ENCODE data around the gene LRRC32.
"Not testable (repeated sequence)": the region's sequence is repeated elsewhere in the genome, so short reads cannot be mapped to it uniquely, and the experiment has no call there.

The LRRC32 gene

DNA sequence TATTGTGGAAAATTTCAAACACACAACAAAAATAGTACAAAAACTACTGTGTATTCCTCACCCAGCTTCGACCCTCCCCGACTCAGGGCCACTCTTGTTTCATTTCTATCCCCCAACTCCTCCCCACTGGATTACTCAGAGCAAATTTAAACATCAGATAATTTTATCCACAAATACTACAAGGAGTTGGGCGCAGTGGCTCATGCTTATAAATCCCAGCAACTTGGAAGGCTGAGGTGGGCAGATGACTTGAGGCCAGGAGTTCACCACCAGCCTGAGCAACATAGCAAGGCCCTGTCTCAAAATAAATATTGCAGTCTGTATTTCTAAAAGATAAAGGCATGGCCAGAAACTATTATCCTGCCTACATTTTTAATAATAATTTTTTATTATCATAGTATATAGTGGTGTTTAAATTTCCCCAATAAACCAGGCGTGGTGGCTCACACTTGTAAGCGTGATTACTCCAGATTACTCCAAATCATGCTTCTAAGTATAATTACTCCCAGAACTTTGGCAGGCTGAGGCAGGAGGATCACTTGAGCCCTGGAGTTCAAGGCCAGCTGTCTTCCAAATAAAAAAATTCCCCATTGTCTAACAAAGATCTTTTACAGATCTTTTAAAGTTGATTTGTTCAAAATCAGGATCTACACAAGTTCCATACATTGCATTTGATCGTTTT lies 39.8 kb downstream of the LRRC32 start:
- no peak for DNase-seq

DNA sequence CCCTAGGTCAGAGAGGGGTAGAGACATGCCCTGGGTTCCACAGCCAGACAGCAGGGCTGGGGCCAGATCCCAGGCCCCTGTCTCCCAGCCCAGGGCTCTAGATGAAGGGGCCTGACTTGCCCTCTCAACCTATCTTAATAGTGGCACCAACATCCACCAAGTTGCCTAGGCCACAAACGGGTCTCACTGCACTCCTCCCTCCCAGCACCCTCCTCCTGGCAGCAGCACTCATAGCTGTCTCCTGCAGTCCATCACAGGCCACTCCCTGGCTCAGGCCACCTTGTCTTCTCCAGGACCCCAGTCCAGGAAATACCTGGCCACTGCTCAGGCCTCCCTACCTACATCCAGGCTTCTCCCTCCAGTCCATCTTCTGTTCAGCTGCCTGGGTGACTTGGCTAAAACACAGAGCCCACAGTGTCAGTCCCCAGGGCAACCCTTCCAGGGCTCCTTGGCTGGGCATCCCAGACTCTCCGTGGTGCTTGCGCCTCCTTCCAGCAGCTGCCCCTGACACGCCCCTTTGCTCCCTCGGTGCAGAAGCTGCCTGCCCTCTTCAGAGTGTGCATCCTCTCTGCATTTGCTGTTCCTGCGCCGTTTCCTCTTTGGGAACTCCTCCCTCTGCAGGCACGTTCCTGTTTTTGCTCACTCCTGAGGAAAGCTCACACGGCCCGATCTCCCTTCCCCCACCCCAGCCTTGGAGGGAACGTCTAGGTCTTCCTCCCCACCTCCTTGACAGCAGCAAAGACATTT lies 40.5 kb downstream of the LRRC32 start:
- peak in 1 of 58 donors; percentile 25 for DNase-seq

GRCh38 chr11:76629116-76629852 lies 41.3 kb downstream of the LRRC32 start:
- no peak for DNase-seq

GRCh38 chr11:76628408-76628947 lies 42.1 kb downstream of the LRRC32 start:
- DNase-seq, result no peak

DNA sequence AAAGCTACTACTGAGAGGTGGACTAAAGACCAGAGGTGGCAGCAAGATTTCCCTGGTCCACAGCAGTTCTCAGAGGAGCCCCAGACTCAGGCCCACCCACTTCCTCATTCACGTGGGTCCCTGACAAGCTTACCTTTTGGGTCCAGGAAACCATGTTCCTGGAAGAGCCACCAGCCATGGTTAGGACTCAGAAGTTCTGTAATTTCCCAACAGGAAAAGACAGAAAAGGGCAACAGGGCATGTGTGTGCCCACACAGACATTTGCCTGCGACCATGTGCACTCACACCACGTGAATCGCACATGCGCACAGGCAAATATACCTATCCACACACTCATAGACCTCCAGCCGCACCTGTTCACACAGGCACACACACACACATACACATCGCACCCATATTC lies 42.9 kb downstream of the LRRC32 start:
- DNase-seq, result no peak

DNA sequence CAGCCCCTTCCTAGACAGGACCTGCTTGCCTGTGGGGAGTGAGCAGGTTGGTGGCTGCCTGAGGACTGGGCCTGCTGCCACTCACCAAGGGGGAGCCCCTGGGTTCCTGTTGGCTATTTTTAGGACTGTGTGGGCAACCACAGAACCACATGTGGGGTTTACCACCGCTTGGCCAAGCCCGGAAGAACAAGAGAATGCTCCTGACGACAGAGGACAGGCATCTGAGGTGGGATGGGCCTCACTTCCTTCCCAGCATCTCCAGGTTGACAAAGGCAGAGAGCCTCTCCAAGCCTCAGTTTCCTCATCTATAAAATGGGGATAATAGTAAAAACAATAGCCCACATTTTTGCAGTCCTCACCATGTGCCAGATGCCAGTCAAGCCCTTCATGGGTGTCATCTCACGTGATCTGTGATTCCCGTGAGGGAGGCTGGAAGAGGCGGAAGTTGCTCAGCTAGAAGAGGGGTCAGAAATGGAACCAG lies 43.6 kb downstream of the LRRC32 start:
- DNase-seq, result no peak

DNA sequence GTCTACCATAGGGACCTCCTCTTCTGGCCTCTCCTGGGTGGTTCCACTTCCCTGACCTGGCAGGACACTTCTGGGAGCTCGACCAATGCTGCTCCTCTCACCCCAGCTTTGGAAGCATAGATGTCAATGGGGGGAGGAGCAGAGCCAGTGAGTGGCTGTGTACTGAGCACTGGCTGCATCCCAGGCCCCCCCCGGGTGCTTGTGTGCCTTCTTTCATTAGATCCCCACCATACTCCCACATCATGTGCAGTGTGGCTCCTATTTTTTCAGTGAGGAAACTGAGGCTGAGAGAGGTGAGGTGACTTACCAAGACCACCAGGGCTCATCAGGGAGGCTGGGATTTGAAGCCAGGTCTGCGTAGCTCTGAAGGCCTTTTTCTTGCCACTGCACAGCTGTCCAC lies 44.3 kb downstream of the LRRC32 start:
- no peak for DNase-seq

DNA sequence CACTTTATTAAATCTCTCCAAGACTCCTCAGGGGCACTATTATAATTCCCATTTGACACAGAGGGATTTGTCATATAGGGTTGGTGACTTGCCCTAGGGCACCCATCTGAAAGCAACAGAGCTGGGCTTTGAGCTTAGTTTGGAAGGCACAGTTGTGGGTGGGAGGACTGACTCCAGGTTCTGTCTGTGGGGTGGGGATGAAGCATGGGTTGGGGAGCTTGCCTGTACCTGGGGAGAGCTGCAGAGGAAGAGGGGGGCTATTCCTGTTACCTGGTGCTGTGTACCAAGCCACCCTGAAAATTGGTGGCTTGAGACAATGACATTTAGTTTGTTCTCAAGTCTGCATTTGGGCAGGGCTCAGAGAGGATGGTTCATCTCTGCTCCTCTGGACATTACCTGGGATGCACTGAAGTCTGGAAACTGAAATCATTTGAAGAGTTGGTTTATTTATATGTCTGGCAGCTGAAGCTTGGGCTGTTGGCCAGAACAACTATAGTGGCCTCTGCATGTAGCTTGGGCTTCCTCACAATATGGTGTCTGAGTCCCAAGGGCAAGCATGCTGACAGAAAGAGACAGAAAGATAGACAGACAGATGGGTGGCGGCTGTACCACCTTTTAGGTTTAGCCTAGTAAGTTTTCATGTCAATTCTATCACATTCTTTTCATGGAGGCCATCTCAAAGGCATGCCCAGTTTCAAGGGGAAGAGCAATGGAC lies 44.9 kb downstream of the LRRC32 start:
- no peak for DNase-seq

DNA sequence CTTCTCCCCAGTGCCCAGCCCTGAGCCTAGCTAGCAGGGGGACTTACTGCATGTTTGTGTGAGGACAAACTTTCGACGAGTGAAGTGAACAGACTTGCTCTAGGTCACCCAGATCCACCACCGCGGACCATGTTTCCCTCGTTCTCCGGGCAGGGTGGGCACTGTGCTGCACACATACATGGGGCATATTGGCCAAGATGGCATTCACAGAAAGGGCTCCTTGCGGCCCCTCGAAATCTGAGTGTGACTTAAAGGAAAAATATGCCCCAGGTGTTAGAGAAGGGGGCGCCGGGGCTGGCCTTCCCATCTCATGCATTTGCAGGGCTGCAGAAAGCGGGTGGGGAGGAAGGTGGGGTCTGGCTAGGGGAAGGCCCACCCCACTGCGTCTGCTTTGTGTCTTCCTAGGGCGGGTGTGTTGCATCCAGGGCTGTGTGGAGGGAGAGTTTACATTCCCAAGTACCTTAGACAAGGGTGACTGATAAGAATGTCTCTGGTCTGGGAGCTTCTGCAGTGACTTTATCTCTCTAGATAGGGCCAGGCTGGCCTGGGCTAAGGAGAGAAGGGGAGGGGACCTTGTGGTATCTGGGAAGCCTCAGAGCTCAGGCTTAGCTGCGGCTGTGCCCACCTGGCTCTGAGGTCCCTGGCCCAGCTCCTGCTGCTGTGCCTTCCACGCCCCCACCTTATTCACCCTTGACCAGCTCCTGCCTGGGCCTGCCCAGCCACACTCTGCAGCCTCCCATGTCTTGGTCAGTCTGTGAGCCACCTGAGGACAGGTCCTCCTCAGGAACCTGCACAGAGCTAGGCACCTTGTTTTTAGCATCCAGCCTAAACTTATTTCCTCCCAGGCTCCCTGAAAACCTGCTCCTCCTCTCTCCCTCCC lies 45.8 kb downstream of the LRRC32 start:
- DNase-seq, result no peak

GRCh38 chr11:76623884-76624419 lies 46.6 kb downstream of the LRRC32 start:
- DNase-seq, result no peak

GRCh38 chr11:76623171-76623883 lies 47.2 kb downstream of the LRRC32 start:
- no peak for DNase-seq

- no peak for DNase-seq
Observed at GRCh38 chr11:76622493-76623094, 48.0 kb downstream of the LRRC32 start.

DNA sequence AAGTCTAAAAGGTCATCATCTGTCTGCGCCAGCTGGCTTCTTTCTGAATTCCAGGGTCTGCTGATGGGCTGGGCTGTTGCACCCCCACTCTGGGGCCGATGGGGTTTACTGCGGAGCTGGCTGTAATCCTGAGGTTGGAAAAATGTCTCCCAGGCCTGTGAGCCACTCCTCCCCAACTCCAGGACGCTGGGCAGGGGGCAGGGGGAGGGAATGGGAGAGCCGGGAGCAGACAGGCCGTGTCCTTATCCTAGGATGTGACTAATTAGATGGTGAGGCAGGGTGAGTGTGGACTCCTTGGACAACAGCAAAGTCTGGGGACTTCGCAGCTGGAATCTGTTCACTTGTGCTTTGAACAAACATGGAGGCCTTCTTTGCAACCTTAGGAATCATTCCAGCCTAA lies 48.7 kb downstream of the LRRC32 start:
- no peak for DNase-seq

DNA sequence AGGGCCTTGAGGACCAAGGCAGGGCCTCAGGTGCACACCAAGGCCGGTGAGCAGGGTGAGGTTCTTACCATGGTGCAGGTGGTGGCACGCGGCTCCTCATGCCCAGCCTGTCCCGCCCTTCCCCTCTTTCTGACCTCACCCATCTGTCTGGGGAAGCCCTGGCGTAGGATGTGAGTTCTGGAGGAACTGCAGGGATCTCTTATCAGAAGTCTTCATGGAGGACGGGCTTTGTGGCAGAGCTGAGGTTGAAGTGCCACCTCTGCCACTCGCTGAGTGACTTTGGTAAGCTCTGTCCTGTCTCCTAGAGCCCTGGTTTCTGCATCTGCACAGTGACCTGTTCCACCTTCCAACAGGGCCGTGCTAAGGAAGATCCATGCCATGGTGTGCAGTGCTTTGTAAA lies 49.1 kb downstream of the LRRC32 start:
- DNase-seq, result no peak

DNA sequence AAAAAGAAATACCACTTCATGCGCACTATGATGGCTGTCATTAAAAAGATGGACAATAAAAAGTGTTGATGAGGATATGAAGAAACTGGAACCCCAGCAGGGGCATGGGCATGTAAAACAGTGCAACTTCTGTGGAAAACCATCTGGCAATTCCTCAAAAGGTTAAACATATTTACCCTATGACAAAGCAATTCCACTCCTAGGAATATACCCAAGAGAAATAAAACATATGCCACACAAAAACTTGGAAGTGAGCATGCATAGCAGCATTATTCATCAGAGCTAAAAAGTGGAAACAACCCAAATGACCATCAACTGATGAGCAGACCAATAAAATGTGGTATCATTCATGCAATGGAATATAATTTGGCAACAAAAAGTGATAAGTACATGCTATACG lies 50.1 kb downstream of the LRRC32 start:
- DNase-seq, result no peak

DNA sequence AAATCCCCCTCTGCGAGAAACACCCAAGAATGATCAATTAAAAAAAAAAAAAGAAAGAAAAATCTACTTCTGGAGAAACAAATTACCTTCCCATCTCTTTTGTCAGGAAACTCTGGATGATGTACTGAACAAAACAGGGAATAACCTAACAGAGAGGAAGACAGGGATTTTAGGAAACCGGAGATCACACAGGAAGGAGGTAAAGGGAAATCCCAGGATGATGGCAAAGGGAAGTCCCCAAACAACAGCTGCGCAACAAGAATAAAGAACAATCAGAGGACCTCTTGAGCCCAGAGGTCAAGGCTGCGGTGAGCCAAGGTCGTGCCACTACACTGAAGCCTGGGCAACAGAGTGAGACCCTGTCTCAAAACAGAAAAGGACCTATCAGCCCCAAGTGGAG lies 50.7 kb downstream of the LRRC32 start:
- DNase-seq, result not testable (repeated sequence)

DNA sequence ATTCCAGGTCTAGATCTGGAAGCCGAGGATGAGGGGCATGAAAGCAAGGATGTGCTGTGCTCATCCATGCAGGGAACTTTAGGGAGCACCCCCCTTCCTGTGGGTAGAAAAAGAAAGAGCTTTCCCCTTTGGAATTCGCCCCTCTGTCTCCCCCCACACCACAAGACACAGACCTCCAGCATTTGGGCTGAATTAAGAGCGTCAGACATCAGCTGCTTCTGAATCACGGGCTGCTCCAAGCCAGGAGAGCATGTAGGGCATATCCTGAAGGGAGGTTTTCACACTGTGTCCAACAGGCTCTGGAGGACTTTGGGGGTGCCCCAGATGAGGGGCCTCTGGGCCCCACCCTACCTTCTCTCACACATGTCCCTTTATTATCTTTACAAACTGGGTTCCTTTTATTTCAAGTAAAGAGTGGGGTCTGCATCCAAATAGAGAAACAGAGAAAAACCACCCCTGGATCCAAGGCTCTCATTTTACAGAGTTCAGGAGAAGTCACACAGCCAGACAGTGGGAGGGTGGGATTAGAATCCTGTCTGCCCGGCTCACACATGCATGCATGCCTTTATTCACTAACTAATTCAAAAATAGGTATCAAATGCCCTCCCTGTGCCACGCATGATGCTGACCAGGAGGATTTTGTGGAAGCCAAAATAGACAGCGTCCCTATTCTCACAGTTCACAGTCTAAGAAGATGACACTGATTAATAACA lies 52.8 kb downstream of the LRRC32 start:
- no peak for DNase-seq

Data from anterior cingulate cortex (tissue), 58 donors.